Right lobe of liver (tissue), 4 donors: ENCODE data around the gene SF3B6.

Source experiments
- CTCF ChIP-seq, 4 donors: fragments of 200-600 bp in 3 of 4; fragments of 450-650 bp in 1 of 4; IDR thresholded peaks; one replicate each; pipeline versions ENCODE4 v1.5.1 to v1.8.0; 2016 to 2022; ENCODE audit warnings: antibody characterized with exemption in 4 of 4, mild to moderate bottlenecking in 2 of 4
- POLR2A ChIP-seq: fragments of 450-650 bp; IDR thresholded peaks from one replicate; pipeline ENCODE4 v1.6.1; 2017; ENCODE audit warnings: antibody characterized with exemption, mild to moderate bottlenecking
- donor health status: DM: no; HTN: no; CAD: no.
- donor health status: DM: no; HTN: no; CAD: no.
- donor health status: DM: no; HTN: yes; CAD: no.

GRCh38 chr2:24022975-24023575 is 53.1 kb downstream of the SF3B6 start:
- no peak for TF ChIP-seq CTCF (IDR thresholded peaks at IDR 0.05)
- no peak for TF ChIP-seq POLR2A
